BLaER1 (cell line): Measurements from ENCODE around the gene NANOS3.

Experiments
- H3K27ac ChIP-seq: shearing (Covaris generic); formaldehyde crosslinking; 2 replicates; pipeline ENCODE4 v1.8.1; 2022
- H3K27me3 ChIP-seq: shearing (Covaris generic); formaldehyde crosslinking; 2 replicates; pipeline ENCODE4 v1.8.1; 2022
- H3K36me3 ChIP-seq: shearing (Covaris generic); formaldehyde crosslinking; 2 replicates; pipeline ENCODE4 v1.8.1; 2022
- H3K4me1 ChIP-seq: shearing (Covaris generic); formaldehyde crosslinking; 2 replicates; pipeline ENCODE4 v1.8.1; 2022
- H3K4me2 ChIP-seq: shearing (Covaris generic); formaldehyde crosslinking; 2 replicates; pipeline ENCODE4 v1.8.1; 2022
- H3K4me3 ChIP-seq: shearing (Covaris generic); formaldehyde crosslinking; 2 replicates; pipeline ENCODE4 v1.8.1; 2022
- H3K9ac ChIP-seq: shearing (Covaris generic); formaldehyde crosslinking; 2 replicates; pipeline ENCODE4 v1.8.1; 2022
- H3K9me3 ChIP-seq: shearing (Covaris generic); formaldehyde crosslinking; 2 replicates; pipeline ENCODE4 v1.8.1; 2022
- H4K20me1 ChIP-seq: shearing (Covaris generic); formaldehyde crosslinking; 2 replicates; pipeline ENCODE4 v1.8.1; 2022
- Cebpa-rat ChIP-seq: shearing (Covaris generic); IDR thresholded peaks from 2 replicates; pipeline ENCODE4 v1.8.1; 2022

Gene NANOS3

DNA sequence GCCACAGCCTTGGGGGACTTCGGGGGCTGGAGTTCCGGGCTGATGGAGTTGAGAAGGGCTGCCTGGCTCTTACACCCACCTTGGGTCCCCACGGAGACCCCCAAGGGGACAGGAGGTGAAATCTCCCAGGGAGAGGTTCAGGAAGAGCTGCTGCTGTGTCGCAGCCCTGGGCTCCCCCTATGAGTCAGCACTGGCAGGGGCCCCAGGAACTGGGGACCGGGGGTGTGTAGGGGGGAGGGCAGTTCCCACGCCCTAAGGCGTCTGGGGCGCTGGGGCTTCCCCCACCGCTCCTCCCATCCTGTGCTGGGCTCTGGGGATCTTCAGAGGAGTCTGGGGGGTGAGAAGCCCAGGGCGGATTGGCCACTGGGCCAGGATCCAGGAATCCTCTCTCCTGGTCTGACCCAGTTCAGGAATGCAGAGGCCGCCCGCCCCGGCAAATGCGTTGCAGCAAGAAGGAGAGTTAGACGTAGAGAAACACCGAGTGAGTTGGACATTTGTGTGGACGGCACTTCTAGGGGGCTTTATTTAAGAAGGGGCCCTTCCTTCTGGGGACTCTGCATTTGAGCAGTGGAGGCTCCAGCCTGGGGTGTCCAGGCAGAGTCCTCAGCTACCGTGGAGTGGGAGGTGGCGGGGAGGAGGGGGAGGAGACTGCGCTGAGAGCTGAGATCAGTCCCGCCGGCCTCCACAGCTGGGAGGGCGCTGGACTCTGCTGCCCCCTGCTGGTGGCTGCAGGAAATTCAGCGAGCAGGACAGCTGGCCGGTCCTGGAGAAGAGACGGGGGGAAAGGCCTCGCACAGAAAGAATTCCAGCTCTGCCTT, 15.0 kb upstream of the NANOS3 start:
- peaks cover 37% of the 10 kb centered on the region for H3K4me1 ChIP-seq
- H3K36me3 ChIP-seq, result no peaks in the 10 kb centered on the region
- H3K9me3 ChIP-seq, result no peaks in the 10 kb centered on the region
- no peak for TF ChIP-seq Cebpa-rat
- H3K4me3 ChIP-seq, result peak overlapping the region; percentile 59
- peak overlapping the region; percentile 90 for H3K4me2 ChIP-seq
- H4K20me1 ChIP-seq, result no peaks in the 10 kb centered on the region
- H3K27ac ChIP-seq, result no peak overlapping the region
- peak overlapping the region; percentile 51; the same call in 1 of the 2 replicates for H3K9ac ChIP-seq
- H3K27me3 ChIP-seq, result peaks cover 46% of the 10 kb centered on the region

DNA sequence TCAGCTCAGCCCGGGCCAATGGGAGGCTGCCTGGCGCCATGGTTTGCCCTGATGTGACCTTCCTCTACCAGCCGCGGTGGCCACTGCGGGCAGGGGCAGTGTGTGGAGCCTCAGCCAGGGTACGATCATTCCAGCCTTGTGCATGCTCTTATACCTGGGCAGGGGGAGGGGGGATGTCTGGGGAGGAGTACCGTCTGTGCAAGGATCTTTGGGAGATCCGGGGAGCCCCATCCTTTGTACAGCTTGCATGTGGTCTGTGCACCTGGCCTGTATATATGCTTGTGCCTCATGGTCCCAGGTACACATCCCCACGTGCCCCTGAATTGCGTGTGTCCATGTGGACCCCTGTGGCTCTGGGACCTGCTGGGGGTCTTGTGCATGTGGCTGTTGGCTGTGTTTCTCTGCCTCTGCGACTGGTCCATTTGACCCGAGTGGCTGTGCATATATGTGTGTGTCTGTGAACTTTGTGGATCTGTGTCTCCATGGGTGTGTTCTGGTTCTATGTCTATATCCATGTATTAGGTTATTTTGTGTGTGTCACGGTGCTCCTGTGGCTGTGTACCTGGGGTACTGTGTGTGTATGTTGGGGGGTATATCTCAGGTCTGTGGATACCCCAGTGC, 12.8 kb upstream of the NANOS3 start:
- peak overlapping the region; percentile 71 for H3K4me2 ChIP-seq
- peaks cover 63% of the 10 kb centered on the region for H3K27me3 ChIP-seq
- no peak overlapping the region for H3K9ac ChIP-seq
- peak overlapping the region; percentile 78; the same call in 1 of the 2 replicates for H3K4me3 ChIP-seq
- no peaks in the 10 kb centered on the region for H3K36me3 ChIP-seq
- no peak for TF ChIP-seq Cebpa-rat
- peaks cover 41% of the 10 kb centered on the region for H3K4me1 ChIP-seq
- H4K20me1 ChIP-seq, result no peaks in the 10 kb centered on the region
- H3K9me3 ChIP-seq, result no peaks in the 10 kb centered on the region
- no peak overlapping the region for H3K27ac ChIP-seq

DNA sequence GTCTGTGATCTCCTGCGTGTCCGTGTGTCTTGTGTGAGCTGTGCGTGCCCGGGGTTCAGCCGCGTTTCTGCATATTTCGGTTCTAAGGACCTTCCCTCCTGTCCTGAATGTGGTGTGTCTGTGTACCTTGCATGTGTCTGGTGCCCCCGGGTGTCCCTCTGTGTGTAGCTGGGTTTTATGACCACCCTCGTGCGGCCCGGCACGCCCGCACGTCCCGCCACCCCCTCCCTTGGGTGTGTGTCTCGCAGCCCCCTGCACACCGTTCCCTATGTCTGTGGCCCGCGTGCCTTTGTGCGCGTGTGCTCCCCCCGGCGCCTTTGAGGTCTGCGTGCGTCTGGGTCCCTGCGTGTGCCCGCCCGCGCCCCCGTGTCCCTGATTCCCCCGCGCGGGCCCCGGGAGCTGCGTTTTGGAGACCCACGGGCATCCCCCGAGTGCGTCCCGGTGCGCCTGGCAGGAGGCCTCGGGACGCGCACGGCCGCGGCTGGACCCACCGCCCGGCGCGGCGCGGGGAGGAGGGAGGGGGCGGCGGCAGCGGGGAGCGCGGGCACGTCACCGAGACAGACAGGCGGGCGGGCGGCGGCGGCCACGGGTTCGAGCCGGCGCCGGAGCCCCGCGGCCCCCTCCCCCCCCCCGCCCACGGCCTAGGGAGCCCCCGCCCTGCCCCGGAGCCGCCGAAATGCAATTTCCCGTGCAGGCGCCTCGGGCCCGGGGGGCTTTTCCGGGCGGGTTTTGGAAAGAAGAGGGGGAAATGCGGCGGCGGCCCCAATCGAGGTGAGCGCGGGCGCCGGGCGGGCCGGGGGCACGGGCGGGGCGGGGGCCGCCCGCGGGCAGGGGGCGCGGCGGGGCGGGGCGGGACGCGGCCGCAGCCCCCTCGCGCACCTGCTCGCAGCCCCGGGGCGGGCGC, 12.0 kb upstream of the NANOS3 start:
- H3K9ac ChIP-seq, result peak overlapping the region; percentile 80
- peak overlapping the region; percentile 78 for H3K4me3 ChIP-seq
- peaks cover 63% of the 10 kb centered on the region for H3K27me3 ChIP-seq
- H3K4me2 ChIP-seq, result peak overlapping the region; percentile 96
- no peaks in the 10 kb centered on the region for H3K9me3 ChIP-seq
- peak overlapping the region; percentile 79 for H3K27ac ChIP-seq
- H3K4me1 ChIP-seq, result peaks cover 44% of the 10 kb centered on the region
- H4K20me1 ChIP-seq, result no peaks in the 10 kb centered on the region
- no peaks in the 10 kb centered on the region for H3K36me3 ChIP-seq
- TF ChIP-seq Cebpa-rat, result no peak

DNA sequence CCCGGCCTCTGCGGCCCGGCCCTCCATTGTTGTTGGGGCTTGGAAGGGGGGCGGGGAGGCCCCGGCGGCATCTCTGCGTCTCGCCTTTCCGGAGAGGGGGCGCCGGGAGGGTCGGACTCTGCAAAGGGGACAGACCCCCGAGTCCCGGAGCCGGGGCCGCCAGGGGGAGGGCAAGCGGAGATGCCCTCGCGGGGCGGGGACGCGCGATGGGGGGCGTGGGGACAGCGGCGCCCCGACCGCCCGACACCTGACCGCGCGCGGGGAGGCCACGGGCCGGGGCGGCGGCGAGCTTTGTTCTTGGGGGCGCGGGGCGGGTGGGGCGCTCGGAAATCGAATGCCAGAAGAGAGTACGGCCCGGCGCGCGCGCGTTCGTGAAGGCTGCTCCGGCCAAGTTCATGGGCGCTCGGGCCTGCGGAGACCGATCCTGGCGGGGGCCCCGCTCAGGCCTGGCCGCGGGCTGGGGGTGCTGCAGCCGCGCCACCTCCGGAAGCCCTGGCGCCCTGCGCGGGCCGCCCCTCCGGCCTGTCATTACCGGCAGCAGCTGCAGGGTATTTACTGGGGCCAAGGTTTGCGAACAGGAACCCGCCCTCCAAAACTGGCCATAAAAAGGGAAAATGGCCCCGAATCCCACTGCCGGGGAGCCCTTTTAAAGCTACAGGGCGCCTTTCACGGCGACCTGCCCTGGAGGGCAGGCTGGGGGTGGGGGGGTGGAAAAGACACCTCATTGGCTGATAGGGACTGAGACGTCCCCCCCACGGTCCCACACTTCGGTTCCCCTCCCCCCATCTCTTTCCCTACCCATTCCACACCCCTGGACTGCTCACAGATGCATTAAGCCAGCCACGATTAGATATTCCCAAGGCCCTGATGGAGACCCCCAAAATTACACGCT, 11.1 kb upstream of the NANOS3 start:
- H3K27me3 ChIP-seq, result peaks cover 63% of the 10 kb centered on the region
- peak overlapping the region; percentile 80 for H3K9ac ChIP-seq
- peaks cover 48% of the 10 kb centered on the region for H3K4me1 ChIP-seq
- H3K4me2 ChIP-seq, result peak overlapping the region; percentile 96
- H4K20me1 ChIP-seq, result no peaks in the 10 kb centered on the region
- peak overlapping the region; percentile 79 for H3K27ac ChIP-seq
- no peaks in the 10 kb centered on the region for H3K9me3 ChIP-seq
- H3K4me3 ChIP-seq, result peak overlapping the region; percentile 78
- H3K36me3 ChIP-seq, result no peaks in the 10 kb centered on the region
- no peak for TF ChIP-seq Cebpa-rat

DNA sequence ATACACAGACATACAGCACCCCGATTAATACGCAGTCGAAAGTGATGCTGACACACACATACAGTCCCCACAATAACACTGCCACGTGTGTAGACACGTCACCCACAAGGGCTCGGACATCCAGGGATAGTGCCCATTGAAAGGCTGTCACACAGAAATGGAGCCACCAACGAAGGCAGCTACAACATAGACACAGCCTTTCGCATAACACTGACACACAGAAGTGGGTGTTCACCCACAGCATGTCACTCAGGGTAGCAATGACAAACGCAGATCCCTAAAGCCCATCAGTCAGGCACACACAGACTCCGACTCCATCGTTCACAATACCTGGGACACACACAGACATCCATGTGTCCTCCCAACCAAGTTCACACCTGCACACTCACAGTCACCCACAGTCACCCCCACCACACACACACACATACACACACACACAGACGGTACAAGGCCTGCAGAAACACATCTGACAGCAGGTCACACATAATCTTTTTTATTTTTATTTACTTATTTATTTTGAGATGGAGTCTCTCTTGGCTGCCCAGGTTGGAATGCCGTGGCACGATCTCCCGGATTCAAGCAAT, 10.4 kb upstream of the NANOS3 start:
- H3K4me3 ChIP-seq, result peak overlapping the region; percentile 78
- H3K36me3 ChIP-seq, result no peaks in the 10 kb centered on the region
- peak overlapping the region; percentile 96 for H3K4me2 ChIP-seq
- TF ChIP-seq Cebpa-rat, result no peak
- no peak overlapping the region for H3K27ac ChIP-seq
- H3K9ac ChIP-seq, result peak overlapping the region; percentile 80
- peaks cover 57% of the 10 kb centered on the region for H3K27me3 ChIP-seq
- H3K4me1 ChIP-seq, result peaks cover 49% of the 10 kb centered on the region
- no peaks in the 10 kb centered on the region for H3K9me3 ChIP-seq
- H4K20me1 ChIP-seq, result no peaks in the 10 kb centered on the region

DNA sequence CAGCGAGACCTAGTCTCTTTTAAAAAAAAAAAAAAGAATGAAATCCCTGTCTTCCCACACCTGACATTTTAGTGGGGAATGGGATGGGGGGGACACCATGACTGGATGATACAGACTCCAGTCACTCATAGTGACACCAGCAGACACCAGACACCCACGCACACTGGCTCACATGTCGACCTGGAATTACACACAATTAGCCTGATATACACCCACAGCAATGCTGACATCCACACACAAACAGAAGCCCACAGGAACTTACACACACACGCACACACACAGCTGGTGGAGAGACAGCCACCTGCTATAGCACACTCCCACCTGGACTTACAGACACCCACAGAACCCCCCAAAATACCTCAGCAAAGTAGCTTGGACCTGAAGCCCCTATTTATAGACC, 8.3 kb upstream of the NANOS3 start:
- Histone ChIP-seq H3K4me3 (no peak overlapping the region), H3K4me1 (peaks cover 49% of the 10 kb centered on the region), H3K36me3 (no peaks in the 10 kb centered on the region), H3K27me3 (peaks cover 52% of the 10 kb centered on the region), H3K4me2 (no peak overlapping the region), H3K9me3 (no peaks in the 10 kb centered on the region), H3K27ac (no peak overlapping the region), H3K9ac (no peak overlapping the region), H4K20me1 (no peaks in the 10 kb centered on the region)
- TF ChIP-seq Cebpa-rat, result no peak

DNA sequence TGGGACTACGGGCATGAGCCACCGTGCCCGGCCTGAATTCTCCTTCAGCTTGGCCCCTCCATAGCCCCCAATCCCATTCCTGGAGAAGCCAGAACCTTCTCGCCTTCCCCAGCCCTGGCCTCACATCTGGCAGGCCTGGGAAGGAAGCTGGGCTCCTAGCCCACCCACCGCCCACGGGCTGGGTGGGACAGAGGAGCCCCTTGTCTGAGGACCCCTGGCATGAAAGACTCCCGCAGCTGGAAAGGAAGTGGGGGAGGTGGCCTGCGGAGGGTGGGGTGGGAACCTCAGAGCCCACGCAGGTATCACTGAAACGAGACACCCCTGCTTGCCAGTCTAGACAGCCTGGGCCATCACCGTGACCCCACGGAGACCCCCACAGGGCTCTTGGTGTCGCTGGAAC, 7.7 kb upstream of the NANOS3 start:
- no peak overlapping the region for H3K4me3 ChIP-seq
- H3K27me3 ChIP-seq, result peaks cover 45% of the 10 kb centered on the region
- no peak overlapping the region for H3K9ac ChIP-seq
- H3K4me2 ChIP-seq, result no peak overlapping the region
- no peaks in the 10 kb centered on the region for H3K9me3 ChIP-seq
- no peak overlapping the region for H3K27ac ChIP-seq
- H3K36me3 ChIP-seq, result no peaks in the 10 kb centered on the region
- H3K4me1 ChIP-seq, result peaks cover 43% of the 10 kb centered on the region
- TF ChIP-seq Cebpa-rat, result no peak
- H4K20me1 ChIP-seq, result no peaks in the 10 kb centered on the region; the same call in 1 of the 2 replicates

DNA sequence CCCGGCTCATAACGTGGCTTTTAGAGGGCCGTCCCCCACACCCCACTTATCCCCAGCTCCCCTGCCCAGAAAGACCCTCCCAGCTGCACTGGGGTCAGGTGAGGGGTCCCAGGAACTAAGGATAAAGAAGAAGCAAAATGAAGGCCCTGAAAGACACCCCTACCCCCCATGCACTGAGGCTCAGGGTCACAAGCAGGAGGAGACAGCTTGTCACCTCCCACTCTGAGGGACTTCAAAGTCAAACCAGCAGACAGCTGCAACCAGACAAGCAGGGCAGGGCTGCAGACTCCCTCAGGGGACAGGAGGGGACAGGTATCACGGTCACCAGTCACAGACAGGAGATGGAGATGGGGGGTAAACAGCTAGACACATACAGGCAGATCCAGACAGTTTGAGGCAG, 6.1 kb upstream of the NANOS3 start:
- TF ChIP-seq Cebpa-rat, result no peak
- H3K4me3 ChIP-seq, result no peak overlapping the region
- H3K27ac ChIP-seq, result no peak overlapping the region
- peaks cover 37% of the 10 kb centered on the region for H3K4me1 ChIP-seq
- no peaks in the 10 kb centered on the region for H3K9me3 ChIP-seq
- H3K4me2 ChIP-seq, result peak overlapping the region; percentile 28; the same call in 1 of the 2 replicates
- peak overlapping the region; percentile 34; the same call in 1 of the 2 replicates for H3K9ac ChIP-seq
- no peaks in the 10 kb centered on the region for H3K36me3 ChIP-seq
- peaks cover 32% of the 10 kb centered on the region for H3K27me3 ChIP-seq
- H4K20me1 ChIP-seq, result no peaks in the 10 kb centered on the region; the same call in 1 of the 2 replicates
